Measurements from ENCODE around the gene NUDT2.

Gene NUDT2

GRCh38 chr9:34385561-34386230, 56.3 kb downstream of the NUDT2 start:
- no peak for DNase-seq (ENCODE audit: low read depth)

GRCh38 chr9:34386656-34387055, 57.3 kb downstream of the NUDT2 start:
- DNase-seq (ENCODE audit: low read depth), result no peak

- no peak for DNase-seq (ENCODE audit: low read depth)
Observed at GRCh38 chr9:34387239-34387638, 57.9 kb downstream of the NUDT2 start.

- no peak for DNase-seq (ENCODE audit: low read depth)
Observed at GRCh38 chr9:34392511-34392910, 63.1 kb downstream of the NUDT2 start.

All from non-pigmented ciliary epithelial cell (primary cell).